MM.1S (cell line): Measurements from ENCODE around the gene C19orf85.

ENCODE experiments used
- EZH2phosphoT487 ChIP-seq: fragments of 300-600 bp; sonication (generic); IDR thresholded peaks from 2 replicates; pipeline ENCODE4 v1.6.1; 2018; ENCODE audit warnings: antibody characterized with exemption, low read length
- TF ChIP-seq, protein P1 (sequence below): fragments of 300-600 bp; sonication (generic); IDR thresholded peaks from 2 replicates; pipeline ENCODE4 v1.5.1; 2016; ENCODE audit warnings: antibody characterized with exemption, low read length, mixed read lengths

DNA sequence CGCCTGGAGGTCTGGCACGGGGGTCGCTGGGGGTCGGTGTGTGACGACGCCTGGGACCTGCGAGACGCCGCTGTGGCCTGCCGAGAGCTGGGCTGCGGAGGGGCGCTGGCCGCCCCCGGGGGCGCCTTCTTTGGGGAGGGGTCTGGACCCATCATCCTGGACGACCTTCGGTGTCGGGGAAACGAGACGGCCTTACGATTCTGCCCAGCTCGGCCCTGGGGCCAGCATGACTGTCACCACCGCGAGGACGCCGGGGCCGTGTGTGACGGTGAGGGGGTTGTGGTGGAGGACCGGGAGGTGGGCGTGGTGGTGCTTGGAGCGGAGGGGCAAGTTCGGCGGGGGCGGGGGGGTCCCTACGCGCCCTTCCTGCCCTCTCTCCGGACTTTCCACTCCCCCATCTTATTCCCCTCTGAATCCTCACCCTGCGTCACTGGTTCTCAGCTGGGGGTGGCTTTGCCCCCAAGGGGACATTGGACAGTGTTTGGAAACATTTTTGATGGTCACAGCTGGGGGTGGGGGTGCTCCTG lies 29.2 kb upstream of the C19orf85 start:
- TF ChIP-seq, protein P1, sequence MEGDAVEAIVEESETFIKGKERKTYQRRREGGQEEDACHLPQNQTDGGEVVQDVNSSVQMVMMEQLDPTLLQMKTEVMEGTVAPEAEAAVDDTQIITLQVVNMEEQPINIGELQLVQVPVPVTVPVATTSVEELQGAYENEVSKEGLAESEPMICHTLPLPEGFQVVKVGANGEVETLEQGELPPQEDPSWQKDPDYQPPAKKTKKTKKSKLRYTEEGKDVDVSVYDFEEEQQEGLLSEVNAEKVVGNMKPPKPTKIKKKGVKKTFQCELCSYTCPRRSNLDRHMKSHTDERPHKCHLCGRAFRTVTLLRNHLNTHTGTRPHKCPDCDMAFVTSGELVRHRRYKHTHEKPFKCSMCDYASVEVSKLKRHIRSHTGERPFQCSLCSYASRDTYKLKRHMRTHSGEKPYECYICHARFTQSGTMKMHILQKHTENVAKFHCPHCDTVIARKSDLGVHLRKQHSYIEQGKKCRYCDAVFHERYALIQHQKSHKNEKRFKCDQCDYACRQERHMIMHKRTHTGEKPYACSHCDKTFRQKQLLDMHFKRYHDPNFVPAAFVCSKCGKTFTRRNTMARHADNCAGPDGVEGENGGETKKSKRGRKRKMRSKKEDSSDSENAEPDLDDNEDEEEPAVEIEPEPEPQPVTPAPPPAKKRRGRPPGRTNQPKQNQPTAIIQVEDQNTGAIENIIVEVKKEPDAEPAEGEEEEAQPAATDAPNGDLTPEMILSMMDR, result no peak
- no peak for TF ChIP-seq EZH2phosphoT487
